A172 (cell line): ENCODE measurements around the gene SPINT2. TPM values are rescaled to one million over a fixed set of nuclear protein-coding genes. Genes with fewer than 3 reads are reported as not detected.
"Not testable (repeated sequence)": the region's sequence is repeated elsewhere in the genome, so short reads cannot be mapped to it uniquely, and the experiment has no call there.

Experiments used
- DNase-seq: peaks from one replicate; pipeline ENCODE4 v3.0.0-alpha.2; 2015; ENCODE audit warnings: low spot score
- total RNA-seq: library from RNA; depleted of rRNA; stranded (reverse); fragments of >200 nt; shearing (Covaris generic); gene quantifications from 2 replicates; pipeline ENCODE4 v1.2.3, GENCODE V29; 2014

Gene SPINT2
- total RNA-seq, 1 experiment from 2014 or later: 0.60 TPM

DNA sequence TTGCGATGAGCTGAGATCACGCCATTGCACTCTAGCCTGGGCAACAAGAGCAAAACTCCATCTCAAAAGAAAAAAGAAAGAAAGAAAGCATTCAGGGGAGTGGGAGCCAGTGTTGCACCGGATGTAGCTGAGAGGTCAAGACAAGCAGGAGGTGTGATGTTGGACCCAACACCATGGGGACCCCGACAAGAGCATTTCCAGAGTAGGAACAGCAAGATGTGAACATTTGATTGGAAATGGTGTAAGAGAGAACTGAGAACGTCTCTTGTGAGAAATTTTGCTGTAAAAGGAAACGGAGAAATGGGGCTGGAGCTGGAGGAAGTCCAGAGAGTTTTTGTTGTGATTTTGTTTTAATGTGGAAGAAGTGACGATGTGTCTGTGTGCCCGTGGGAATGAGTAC is 24.6 kb upstream of the SPINT2 start:
- no peak for DNase-seq

DNA sequence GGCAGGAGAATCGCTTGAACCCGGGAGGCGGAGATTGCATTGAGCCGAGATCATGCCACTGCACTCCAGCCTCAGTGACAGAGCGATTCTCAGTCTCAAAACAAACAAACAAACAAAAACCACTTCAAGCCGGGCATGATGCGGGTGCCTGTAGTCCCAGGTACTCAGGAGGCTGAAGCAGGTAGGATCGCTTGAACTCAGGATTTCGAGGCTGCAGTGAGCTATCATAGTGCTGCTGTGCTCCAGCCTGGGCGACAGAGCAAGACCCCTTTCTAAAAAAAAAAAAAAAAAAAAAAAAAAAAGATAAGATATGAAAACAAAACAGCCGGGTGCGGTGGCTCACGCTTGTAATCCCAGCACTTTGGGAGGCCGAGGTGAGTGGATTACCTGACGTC is 21.1 kb upstream of the SPINT2 start:
- DNase-seq: no peak

DNA sequence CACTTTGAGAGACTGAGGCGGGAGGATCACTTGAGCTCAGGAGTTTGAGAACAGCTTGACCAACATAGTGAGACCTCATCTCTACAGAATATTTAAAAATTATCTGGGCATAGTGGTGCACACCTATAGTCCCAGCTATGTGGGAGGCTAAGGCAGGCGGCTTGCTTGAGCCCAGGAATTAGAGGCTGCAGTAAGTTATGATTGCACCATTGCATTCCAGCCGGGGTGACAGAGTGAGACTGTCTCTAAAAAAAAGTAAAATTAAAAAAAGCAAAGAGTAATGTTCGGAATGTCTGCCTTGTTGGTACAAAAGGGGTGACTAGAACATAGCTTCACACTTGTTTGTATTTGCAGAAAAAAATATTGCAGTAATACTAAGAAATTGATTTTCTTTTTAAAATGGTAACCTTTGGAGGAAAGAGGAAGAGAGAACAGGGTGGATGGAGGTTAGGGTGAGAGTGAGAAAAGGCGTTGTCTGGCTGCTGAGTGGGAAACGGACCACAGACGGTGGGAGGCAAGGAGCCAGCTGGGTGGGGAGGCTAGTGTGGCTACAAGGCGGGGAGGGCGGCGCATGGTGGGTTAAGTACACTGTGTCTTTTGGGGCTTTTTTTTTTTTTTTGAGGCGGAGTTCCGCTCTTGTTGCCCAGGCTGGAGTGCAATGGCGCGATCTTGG is 18.4 kb upstream of the SPINT2 start:
- DNase-seq: no peak

DNA sequence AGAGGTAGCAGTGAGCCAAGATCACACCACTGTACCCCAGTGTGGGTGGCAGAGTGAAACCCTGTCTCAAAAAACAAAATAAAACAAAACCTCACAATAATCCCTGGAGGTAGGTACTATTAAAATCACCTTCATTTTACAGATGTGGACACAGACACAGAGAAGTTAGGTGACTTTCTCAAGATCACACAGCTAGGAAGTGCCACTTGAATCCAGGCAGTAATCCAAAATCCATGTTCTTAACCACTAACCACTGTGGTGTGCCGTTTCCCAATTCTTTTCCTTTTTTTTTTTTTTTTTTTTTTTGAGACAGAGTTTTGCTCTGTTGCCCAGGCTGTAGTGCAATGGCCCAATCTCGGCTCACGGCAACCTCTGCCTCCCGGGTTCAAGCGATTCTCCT is 17.2 kb upstream of the SPINT2 start:
- DNase-seq: peak; percentile 40

DNA sequence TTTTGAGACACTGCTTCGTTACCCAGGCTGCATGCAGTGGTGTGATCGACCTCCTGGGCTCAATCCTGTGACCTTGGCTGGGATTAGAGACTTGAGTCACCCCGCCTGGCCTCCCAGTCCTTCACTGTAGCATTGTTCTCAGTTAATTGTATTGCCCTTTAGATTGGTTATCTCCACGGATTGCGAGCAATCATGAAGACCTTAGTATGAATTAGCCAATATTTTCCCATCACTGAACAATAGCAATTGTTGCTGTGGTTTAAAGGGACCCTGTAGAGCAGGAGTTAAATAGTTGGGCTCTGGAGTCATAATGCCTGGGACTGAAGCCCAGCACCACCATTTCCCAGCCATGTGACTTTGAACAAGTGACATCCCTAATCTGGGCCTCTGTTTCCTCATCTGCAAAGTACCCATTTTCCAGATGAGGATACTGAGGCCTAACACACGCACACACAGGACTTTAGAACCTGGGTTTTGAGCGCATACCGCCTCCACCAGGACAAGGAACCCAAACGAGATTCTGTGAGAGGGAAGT is 16.6 kb upstream of the SPINT2 start:
- peak; percentile 52 for DNase-seq

DNA sequence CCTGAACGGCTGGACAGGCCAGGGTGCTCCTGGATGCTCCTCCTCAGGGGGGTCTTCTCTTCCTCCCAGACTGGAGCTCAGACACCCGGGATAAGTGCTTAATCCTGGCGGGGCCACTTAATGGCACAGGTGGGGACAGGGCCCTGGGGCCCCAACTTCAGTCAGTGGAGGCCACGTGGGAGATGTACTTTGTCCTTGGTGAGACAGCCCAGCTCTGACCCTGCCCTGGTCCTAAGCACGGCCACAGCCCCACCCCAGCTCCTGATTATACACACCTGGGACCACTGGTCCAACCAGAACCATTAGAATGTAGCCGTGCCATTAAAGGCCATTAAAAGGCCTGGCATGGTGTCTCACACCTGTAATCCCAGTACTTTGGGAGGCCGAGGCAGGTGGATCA is 16.0 kb upstream of the SPINT2 start:
- DNase-seq: no peak

DNA sequence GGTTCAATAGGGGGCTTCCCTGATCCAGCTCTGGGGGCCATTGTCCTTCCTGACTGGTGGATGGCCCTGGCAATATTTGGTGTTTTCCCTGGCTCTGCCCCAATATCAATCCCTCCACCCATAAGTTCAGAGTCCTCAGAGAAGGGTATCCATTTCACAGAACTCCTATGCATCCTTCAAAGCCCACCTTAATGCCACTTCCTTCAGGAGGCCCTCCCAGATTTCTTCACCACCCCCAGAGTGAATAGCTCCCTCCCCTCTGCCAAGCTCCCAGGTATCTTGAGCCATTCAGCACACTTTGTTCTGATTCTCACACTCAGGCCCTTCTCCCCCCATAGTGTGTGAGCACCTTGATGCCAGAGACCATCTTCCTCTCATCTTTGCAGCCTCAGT is 13.9 kb upstream of the SPINT2 start:
- DNase-seq: no peak

DNA sequence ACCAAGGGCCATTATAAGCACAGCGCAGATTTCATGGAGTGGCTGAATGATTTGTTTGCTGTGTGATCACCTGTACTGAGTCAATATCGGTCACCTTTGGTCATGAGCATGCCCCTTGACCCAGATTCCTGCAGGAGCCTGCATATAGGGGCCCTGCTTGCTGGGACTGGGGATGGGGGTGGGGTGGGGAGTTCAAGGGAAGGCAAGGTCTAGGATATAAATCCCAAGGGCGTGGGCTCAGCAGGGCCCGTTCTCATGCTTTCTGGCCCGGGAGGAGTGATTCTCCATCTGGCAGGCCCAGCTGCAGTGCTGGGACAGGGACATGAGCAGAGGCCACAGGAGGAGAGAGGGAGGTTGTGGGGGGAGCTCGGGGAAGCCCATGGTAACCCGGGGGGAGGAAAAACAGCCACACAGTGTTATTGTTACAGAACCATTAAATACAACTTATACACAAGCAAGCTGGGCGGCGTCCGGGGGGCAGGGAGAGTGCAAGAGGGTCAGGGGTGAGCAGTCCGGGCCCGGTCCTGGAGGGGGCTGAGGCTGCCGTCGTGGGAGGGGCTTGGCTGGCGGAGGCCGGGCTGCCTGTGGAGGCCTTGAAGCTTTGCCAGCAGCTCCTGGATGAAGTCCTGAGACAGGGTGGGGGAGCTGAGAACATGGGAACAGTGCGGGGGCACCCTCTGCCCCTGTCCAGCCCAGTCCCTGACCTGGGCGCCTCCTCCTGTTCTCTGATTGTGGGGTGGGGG is 13.4 kb upstream of the SPINT2 start:
- DNase-seq: no peak

DNA sequence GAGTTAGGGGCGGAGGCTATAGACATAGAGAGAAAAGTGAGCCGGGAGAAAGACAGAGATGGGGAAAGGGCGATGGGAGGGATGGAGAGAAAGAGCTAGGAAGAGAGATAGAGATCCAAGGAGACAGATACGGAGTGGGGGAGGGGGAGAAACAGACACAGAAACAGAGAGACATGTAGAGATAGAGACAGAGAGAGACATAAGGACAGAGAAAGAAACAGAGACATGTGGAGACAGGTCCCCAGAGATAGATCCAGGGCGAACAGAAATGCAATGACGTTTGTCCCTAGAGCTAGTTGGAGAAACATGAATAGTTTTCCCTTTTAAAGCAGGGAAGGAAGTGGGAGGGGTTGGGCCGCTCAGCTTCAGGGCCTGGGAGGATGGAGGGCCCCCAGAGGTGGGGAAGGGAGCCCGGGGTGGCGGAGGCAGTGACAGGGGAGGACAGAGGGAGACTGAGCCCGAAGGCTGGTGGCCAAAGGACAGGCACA is 12.8 kb upstream of the SPINT2 start:
- no peak for DNase-seq

DNA sequence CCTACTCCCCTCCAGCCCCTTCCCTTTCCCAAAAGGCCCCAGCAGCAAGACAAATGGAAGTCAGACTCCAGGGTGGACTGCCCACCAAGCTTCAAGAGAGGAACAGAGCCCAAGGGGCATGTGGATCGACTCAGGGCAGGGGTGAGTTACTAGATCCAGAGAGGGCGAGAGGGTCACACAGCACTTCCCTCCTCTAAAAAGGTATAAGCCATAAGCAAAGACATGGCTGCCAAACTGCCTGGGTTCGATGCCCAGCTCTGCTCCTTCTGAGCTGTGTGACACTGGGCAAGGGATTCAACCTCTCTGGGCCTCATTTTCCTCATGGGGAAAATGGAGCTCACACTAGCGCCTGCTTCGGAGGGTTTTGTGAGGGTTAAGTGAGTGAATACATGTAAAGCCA is 12.0 kb upstream of the SPINT2 start:
- DNase-seq: no peak

DNA sequence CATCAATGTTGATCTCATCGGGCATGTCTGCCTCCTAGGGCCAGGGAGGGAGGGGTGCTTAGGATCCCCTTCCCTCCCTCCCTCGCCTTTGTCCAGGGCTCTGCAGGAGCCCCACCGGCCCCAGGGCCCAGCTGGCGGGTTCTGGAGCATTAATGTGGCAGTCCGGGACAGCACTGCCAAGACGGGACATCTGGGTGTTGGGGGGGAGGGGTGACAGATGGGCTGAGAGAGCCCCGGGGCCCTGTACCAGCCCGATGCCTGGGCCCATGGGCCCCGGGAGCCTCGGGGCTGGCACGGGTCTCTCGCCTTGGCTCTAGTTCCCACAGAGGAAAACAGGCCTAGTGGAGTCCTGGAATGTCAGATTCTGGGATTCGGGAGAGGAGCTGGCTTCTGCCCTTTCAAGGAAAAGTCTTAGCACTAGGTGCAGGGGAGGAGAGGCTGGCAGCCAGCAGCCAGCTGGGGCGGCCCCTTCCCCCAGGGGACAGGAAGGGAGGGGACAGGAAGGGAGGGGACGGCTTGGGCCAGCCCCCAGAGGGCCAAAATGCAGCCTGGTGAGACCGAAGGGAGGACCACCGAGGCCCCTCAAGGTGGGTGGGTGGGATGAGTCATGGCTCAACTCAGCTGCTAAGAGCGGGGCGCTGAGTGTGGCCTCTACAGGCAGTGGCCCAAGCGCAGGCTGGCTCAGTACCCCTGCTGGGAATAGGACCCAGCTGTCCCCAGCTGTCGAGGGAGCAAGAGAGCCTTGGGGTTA is 11.3 kb upstream of the SPINT2 start:
- DNase-seq: no peak

DNA sequence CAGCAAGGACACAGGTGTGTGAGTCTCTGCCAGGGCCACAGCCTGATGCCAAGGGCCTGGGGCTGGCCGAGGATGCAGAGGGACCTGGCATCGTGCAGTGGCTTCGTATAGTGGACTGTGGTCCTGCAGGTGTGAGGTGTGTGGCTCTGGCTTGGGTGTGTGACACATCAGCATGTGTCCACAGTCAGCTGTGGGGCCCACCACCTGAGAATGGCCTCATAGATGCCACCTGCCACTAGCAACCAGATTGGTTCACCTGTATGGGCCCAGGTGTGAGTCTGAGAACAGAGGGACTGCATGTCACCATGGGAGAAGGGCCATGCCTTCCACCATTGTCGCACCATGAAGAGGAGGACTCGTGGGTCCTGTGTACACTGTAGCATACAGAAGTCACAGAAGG is 10.6 kb upstream of the SPINT2 start:
- no peak for DNase-seq

DNA sequence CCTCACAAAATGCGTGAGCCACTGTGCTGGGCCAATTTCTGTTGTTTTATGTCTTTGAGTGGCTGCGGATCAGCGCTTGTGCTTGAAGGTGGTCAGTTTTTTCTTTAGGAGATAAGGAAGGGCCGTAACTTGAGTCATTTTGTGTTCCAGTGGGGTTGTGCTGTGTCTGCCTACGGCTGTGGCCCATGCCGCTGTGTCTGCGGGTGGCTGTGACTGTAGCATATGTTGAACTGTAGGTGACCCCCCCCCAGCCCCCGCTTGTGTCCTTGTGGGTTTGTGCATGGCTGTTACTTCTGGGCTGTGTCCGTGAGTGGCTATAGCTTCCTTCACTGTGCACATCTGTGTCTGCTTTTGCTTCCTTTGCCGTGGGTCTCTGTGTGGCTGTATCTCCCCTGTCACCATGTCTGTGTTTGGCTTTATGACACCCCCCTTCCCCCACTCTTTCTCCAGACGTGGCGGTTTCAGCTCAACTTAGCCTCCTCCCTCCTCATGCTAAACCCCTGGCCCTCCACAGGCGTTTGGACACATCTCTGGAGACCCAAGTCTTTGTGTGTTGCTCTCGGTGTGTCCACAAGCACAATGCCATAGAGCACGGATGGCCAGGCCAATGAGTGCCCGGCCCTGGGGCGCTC is 8.9 kb upstream of the SPINT2 start:
- no peak for DNase-seq

DNA sequence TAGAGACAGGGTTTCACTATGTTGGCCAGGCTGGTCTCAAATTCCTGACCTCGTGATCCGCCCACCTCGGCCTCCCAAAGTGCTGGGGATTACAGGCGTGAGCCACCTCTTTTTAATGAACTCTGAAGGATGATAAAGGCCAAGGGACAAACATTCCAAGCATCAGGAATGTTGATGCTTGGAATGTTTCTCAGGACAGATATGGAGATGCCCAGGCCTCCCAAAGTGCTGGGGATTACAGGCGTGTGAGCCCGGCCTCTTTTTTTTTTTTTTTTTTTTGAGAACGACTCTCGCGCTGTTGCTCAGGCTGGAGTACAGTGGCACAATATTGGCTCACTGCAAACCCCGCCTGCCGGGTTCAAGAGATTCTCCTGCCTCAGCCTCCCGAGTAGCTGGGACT is 2.4 kb upstream of the SPINT2 start:
- not testable (repeated sequence) for DNase-seq

DNA sequence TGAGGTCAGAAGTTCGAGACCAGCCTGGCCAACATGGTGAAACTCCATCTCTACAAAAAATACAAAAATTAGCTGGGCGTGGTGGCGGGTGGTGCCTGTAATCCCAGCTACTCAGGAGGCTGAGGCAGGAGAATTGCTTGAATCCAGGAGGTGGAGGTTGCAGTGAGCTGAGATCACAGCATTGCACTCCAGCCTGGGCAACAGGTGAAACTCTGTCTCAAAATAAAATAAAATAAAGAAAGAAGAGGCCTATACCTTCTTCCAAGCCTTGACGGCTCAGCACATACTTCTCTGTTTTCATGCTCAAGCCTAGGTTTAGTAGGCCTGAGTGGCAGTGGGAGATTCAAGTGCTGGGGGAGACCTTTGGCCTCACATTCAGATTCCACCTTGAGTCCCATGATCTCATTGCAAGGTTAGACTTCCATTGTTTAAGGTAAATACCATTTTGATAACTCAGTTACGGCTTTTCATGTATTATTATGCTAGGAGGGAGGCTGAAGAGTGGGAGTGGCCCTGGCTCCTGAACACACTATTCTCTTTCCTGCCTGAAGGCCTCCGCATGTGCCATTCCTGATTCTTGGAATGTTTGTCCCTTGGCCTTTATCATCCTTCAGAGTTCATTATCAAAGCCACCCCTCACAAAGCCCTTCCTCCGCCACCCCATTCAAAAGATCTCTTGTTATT is 1.6 kb upstream of the SPINT2 start:
- DNase-seq: no peak

DNA sequence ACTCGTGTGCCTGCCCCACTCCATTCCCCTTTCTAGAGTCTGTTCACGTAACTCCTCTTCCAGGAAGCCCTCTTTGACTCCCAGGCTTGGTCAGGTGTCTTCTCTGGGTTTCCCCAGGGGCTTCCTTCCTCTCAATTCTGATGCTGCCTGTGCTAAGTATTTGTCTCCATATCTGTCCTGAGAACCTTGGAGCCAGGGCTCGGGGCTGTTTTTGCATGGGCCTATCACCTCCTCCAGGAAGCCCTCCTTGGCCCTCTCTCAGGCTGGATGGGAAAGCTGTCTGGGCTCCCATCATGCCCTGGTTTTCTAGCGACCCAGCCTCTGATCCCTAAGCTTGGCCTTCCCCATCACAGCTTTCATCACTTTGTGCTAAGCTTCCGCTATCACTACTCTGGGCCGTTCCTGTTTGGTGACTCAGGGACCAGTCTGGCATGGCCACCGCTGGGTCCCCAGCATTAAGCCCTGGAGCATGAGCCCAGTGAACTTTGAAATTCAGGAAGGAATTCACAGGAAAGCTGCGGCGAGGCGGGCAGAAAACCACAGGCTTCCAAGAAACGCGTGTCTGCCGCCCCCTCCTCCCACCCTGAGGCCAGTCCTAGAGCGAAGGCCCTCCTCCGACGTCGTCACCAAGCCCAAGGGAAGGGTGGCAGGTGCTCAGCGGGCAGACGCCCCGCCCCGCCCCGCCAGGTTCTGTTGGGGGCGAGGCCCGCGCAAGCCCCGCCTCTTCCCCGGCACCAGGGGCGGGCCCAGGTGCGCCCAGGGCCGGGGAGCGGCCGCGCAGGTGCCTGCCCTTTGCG is 486 bp upstream of the SPINT2 start:
- peak; percentile 41 for DNase-seq

DNA sequence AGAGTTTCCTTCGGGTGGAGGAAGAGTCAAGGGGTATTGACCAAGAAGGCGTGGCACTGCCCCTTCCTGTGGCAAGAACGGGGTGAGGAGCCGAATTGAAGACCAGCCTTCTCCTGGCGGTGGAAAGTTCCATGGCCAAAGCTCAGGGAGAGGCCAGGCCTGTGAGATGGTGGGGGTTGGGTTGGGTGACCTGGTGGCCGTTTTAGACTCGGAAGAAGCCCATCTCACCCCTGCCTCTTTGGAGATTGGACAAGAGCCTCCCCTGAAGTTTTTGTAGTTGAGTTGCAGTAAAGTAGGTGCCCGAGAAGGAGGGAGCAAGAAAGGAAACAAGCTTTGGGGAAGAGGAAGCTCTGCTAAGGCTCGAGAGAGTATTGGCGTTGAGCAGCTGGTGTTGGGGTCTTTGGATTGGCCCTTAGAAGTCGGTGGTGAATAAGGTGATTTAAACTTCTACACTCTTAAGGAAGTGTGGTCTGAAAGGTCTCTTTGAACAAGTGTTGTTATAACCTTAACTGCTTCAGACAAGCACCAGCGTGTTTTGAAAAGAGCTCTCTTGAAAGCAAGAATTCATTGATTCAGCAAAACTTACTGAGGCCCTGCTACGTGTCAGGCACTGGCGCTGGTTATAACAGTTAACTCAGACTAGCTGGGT is 964 bp downstream of the SPINT2 start:
- no peak for DNase-seq

DNA sequence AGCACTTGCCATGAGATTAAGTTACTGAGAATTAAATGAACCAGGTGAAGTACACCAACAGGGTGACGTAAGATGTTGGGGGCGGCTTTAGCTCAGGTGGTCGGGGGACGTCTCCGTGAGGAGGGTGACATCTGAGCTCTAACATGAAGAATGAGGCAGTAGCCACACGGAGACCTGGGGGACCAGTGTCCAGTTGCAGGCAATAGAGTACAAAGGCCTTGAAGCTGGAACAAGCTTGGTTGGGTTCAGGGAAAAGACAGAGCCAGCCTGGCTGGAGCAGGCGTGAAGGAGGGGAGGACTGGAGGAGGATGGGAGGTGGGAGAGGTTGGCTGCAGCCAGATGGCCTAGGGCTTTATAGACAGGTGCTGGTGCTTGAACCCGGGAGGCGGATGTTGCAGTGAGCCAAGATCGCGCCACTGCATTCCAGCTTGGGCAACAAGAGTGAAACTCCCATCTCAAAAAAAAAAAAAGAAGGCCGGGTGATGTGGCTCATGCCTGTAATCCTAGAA is 1.6 kb downstream of the SPINT2 start:
- DNase-seq: no peak

DNA sequence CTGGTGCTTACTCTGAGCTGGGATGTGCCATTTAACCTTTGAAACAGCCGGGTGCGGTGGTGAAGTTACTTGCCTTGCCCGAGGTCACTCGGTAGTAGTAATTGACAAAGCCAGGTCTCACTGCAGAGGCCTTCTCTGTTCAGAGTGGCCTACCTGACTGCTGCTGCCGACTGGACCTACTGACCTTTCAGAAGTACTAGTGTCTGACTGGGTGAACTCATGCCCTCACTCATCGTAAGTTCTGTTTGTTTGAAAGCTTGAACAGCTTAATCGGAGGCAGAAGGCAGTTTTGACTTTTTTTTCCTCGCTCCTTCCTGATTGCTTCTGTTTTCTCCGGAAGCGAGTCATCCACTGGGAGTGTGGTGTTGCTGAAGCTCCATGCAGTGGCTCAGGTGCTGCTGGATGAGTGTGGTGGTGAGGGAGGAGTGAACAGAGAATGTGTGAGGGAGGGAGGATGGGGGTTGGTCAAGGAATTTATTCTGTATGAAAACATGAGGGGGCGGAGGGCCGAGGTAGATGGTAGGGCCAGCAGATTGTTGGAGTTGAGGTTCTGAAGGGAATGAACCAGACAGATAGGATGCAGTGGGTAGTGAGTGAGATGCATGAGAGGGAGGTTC is 2.7 kb downstream of the SPINT2 start:
- DNase-seq: peak; percentile 81
